ENCODE measurements around the gene NCOA7.

The NCOA7 gene

GRCh38 chr6:125824946-125825771, 34.4 kb downstream of the NCOA7 start:
- Histone ChIP-seq H3F3A (ENCODE audit: insufficient read depth, low read length) (no peaks in the 10 kb centered on the region), H3K27me3 (ENCODE audit: insufficient read depth, low read length) (no peaks in the 10 kb centered on the region), H4K20me1 (ENCODE audit: insufficient read depth, low read length) (no peaks in the 10 kb centered on the region), H3K9me2 (ENCODE audit: low read depth, low read length) (no peaks in the 10 kb centered on the region), H3K9ac (ENCODE audit: low read length) (no peak overlapping the region), H3K4me1 (ENCODE audit: insufficient read depth, low read length, severe bottlenecking) (no peaks in the 10 kb centered on the region), H3K36me3 (ENCODE audit: insufficient read depth, low read length) (peaks cover 35% of the 10 kb centered on the region), H3K4me2 (ENCODE audit: low read length) (no peak overlapping the region), H3K27ac (ENCODE audit: low read depth, low read length, poor library complexity, severe bottlenecking) (no peak overlapping the region), H2AFZ (ENCODE audit: low read length) (no peak overlapping the region), H3K4me3 (ENCODE audit: low read depth, low read length, poor library complexity, severe bottlenecking) (no peak overlapping the region), H3K79me2 (ENCODE audit: insufficient read depth, low read length) (peaks cover 7% of the 10 kb centered on the region; the same call in 1 of the 2 replicates), H3K9me3 (ENCODE audit: low read length) (no peaks in the 10 kb centered on the region)
- TF ChIP-seq EZH2 (IDR thresholded peaks at IDR 0.05; ENCODE audit: borderline replicate concordance, low read length) = no peak
- TF ChIP-seq, protein P1, sequence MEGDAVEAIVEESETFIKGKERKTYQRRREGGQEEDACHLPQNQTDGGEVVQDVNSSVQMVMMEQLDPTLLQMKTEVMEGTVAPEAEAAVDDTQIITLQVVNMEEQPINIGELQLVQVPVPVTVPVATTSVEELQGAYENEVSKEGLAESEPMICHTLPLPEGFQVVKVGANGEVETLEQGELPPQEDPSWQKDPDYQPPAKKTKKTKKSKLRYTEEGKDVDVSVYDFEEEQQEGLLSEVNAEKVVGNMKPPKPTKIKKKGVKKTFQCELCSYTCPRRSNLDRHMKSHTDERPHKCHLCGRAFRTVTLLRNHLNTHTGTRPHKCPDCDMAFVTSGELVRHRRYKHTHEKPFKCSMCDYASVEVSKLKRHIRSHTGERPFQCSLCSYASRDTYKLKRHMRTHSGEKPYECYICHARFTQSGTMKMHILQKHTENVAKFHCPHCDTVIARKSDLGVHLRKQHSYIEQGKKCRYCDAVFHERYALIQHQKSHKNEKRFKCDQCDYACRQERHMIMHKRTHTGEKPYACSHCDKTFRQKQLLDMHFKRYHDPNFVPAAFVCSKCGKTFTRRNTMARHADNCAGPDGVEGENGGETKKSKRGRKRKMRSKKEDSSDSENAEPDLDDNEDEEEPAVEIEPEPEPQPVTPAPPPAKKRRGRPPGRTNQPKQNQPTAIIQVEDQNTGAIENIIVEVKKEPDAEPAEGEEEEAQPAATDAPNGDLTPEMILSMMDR (IDR thresholded peaks at IDR 0.05; ENCODE audit: low read length) = no peak

- no peaks in the 10 kb centered on the region for H3K27me3 ChIP-seq (ENCODE audit: insufficient read depth, low read length)
- no peaks in the 10 kb centered on the region for H3F3A ChIP-seq (ENCODE audit: insufficient read depth, low read length)
Measured at GRCh38 chr6:125826695-125827463, 36.1 kb downstream of the NCOA7 start.

DNA sequence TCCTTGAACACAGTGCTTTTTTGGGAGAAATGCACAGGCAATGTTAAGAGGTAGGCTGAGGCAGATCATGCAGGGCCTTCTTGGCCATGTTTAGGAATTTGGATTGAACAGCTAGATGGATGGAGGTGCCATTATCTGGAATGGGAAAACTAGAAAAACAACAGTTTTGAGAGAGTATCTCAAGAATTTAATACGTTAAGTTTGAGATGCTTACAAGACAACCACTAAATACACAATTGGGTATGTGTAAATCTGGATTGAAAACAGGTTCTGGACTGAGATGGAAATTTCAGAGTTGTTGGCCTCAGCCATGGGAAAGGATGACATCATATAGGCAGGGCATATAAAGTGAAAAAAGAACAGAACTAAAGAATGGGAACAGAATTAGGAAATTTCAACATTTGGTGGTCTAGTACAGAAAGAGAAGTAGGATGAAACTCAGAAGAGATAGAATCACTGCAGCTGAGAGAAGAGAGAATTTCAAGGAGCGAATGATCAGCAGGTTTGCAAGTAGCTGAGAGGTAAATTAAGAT, 37.1 kb downstream of the NCOA7 start:
- Histone ChIP-seq H3K27ac (ENCODE audit: low read depth, low read length, poor library complexity, severe bottlenecking) (no peak overlapping the region), H3K4me3 (ENCODE audit: low read depth, low read length, poor library complexity, severe bottlenecking) (no peak overlapping the region), H3K9me3 (ENCODE audit: low read length) (no peaks in the 10 kb centered on the region), H4K20me1 (ENCODE audit: insufficient read depth, low read length) (no peaks in the 10 kb centered on the region), H3K79me2 (ENCODE audit: insufficient read depth, low read length) (peaks cover 20% of the 10 kb centered on the region; the same call in 1 of the 2 replicates), H3K4me2 (ENCODE audit: low read length) (no peak overlapping the region), H3K4me1 (ENCODE audit: insufficient read depth, low read length, severe bottlenecking) (peaks cover 20% of the 10 kb centered on the region), H3K9me2 (ENCODE audit: low read depth, low read length) (no peaks in the 10 kb centered on the region), H3K27me3 (ENCODE audit: insufficient read depth, low read length) (no peaks in the 10 kb centered on the region), H3F3A (ENCODE audit: insufficient read depth, low read length) (no peaks in the 10 kb centered on the region), H3K9ac (ENCODE audit: low read length) (no peak overlapping the region), H2AFZ (ENCODE audit: low read length) (no peak overlapping the region), H3K36me3 (ENCODE audit: insufficient read depth, low read length) (peaks cover 12% of the 10 kb centered on the region)
- TF ChIP-seq, protein P1 (IDR thresholded peaks at IDR 0.05; ENCODE audit: low read length) = no peak
- no peak for TF ChIP-seq EZH2 (IDR thresholded peaks at IDR 0.05; ENCODE audit: borderline replicate concordance, low read length)

More at GRCh38 chr6:125826695-125827463, 36.1 kb downstream of the NCOA7 start:
- no peak overlapping the region for H3K4me3 ChIP-seq (ENCODE audit: low read depth, low read length, poor library complexity, severe bottlenecking)
- no peak overlapping the region for H3K27ac ChIP-seq (ENCODE audit: low read depth, low read length, poor library complexity, severe bottlenecking)
- H3K36me3 ChIP-seq (ENCODE audit: insufficient read depth, low read length) = peaks cover 18% of the 10 kb centered on the region
- peaks cover 12% of the 10 kb centered on the region; the same call in 1 of the 2 replicates for H3K79me2 ChIP-seq (ENCODE audit: insufficient read depth, low read length)
- no peaks in the 10 kb centered on the region for H3K9me2 ChIP-seq (ENCODE audit: low read depth, low read length)
- H3K9me3 ChIP-seq (ENCODE audit: low read length) = no peaks in the 10 kb centered on the region
- no peaks in the 10 kb centered on the region for H4K20me1 ChIP-seq (ENCODE audit: insufficient read depth, low read length)
- no peak overlapping the region for H3K9ac ChIP-seq (ENCODE audit: low read length)
- TF ChIP-seq, protein P1 (IDR thresholded peaks at IDR 0.05; ENCODE audit: low read length) = no peak
- no peak for TF ChIP-seq EZH2 (IDR thresholded peaks at IDR 0.05; ENCODE audit: borderline replicate concordance, low read length)
- no peak overlapping the region for H3K4me2 ChIP-seq (ENCODE audit: low read length)
- H2AFZ ChIP-seq (ENCODE audit: low read length) = no peak overlapping the region
- H3K4me1 ChIP-seq (ENCODE audit: insufficient read depth, low read length, severe bottlenecking) = peaks cover 11% of the 10 kb centered on the region
